Measurements from ENCODE around the gene AKR1B15.

DNA sequence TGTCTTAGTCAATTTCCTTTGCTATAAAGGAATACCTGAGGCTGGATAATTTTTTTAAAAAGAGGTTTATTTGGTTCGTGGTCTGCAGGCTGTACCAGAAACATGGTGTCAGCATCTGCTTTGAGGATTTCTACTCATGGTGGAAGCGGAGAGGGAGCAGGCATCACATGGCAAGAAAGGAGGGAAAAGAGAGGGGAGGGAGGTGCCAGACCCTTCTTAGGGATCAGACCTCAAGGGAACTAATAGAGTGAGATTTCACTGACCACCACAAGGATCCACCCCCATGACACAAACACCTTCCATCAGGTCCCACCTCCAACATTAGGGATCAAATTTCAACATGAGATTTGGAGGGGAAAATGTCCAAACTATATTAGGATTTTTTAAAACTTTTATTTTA lies 48.5 kb upstream of the AKR1B15 start:
- TF ChIP-seq, protein P1, sequence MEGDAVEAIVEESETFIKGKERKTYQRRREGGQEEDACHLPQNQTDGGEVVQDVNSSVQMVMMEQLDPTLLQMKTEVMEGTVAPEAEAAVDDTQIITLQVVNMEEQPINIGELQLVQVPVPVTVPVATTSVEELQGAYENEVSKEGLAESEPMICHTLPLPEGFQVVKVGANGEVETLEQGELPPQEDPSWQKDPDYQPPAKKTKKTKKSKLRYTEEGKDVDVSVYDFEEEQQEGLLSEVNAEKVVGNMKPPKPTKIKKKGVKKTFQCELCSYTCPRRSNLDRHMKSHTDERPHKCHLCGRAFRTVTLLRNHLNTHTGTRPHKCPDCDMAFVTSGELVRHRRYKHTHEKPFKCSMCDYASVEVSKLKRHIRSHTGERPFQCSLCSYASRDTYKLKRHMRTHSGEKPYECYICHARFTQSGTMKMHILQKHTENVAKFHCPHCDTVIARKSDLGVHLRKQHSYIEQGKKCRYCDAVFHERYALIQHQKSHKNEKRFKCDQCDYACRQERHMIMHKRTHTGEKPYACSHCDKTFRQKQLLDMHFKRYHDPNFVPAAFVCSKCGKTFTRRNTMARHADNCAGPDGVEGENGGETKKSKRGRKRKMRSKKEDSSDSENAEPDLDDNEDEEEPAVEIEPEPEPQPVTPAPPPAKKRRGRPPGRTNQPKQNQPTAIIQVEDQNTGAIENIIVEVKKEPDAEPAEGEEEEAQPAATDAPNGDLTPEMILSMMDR (IDR thresholded peaks at IDR 0.05): no peak
- TF ChIP-seq EZH2 (IDR thresholded peaks at IDR 0.05) (no peak), EZH2phosphoT487 (IDR thresholded peaks at IDR 0.05) (no peak)

Measured in neural progenitor cell (in vitro differentiated cells).